Hematopoietic multipotent progenitor cell treated with erythropoietin and hydrocortisone succinate and interleukin-3 and kit ligand, for 17 days (in vitro differentiated cells): ENCODE results near the gene BTBD19.
A peak's percentile ranks its signal among the peaks of the same experiment; 100 is the strongest.
"Not testable (repeated sequence)": the region's sequence is repeated elsewhere in the genome, so short reads cannot be mapped to it uniquely, and the experiment has no call there.

ENCODE experiments used
- DNase-seq: peaks from one replicate; pipeline ENCODE4 v3.0.0-alpha.2; 2015; ENCODE audit warnings: low spot score

Gene BTBD19

DNA sequence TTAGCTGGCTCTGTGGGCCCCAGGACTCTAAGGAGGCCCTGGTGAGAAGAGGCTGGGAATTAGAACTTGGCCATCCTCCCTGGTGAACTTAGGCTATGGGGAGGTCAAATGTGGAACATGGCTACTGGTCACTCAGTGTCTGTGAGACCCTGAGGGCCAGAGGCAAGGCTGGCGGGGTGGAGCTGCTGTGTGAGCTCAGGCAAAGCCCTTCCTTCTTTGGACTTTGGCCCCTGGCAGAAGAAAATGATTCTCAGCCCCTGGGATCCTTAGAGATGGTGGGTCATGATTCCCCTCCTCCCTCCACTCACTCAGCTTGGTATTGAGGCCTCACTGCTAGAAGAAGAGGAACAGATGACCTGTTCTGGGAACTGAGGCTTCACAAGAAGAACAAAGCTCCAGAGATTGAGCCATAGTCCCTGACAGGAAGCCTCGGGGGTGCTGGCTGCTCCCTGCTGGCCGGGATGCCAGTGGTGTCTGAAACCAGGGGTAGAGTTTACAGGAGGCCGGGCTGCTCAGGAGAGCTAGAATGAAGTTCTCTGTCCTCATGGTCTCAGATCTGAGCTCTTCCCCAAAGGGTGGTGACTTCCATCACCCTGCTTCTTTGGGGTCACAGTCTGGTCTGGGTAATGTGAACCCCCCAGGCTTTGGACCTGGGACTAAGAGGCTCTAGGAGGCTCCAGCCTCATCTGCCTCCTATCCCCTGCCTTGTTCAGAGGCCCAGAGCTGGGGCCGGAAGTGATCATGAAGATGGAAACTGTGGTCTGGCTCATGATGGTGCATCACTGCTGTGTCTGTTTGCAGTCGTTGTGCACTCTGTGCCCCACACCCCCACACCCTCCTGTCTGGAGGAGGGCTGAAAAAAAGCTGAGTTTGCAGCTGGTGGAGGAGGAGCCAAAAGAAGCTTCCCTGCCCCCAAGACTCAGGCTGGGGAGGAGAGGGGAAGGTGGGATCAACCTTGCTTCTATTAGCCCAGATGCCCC, 905 bp downstream of the BTBD19 start:
- DNase-seq, result peak; percentile 41

DNA sequence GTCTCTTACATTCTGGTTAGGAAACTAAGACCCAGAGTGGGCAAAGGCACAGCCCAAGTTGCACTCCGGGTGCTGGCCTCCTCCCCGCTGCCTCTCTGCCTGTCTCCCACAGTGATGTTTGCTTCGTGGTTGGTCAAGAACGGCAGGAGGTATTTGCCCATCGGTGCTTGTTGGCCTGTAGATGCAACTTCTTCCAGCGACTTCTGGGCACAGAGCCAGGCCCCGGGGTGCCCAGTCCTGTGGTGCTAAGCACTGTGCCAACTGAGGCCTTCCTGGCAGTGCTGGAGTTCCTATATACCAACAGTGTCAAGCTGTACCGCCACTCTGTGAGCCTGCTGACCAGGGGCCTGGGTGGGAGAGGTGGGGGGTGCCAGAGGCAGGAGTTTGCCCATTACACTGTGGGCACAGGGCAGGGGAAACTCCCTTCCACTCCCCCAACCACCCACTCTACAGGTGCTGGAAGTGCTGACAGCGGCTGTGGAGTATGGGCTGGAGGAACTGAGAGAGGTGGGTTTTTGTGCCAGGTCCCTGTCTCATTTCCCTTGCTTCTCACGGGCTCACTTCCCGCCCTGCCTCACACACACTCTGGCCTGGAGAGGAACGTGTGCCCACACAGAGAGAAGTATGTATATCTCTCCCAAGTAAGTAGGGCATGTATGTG, 1.9 kb downstream of the BTBD19 start:
- peak; percentile 66 for DNase-seq

DNA sequence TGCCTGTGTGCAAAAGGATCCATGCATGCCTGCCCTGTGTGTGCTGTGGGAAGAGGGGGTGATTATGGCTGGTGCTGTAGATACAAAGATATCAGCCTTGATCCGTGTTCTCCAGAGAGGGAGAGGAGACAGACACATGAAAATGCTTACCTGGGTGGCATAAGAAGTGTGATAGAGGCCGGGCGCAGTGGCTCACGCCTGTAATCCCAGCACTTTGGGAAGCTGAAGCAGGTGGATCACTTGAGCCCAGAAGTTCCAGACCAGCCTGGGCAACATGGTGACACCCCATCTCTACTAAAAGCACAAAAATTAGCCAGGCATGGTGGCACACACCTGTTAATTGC, 2.4 kb downstream of the BTBD19 start:
- DNase-seq, result not testable (repeated sequence)

DNA sequence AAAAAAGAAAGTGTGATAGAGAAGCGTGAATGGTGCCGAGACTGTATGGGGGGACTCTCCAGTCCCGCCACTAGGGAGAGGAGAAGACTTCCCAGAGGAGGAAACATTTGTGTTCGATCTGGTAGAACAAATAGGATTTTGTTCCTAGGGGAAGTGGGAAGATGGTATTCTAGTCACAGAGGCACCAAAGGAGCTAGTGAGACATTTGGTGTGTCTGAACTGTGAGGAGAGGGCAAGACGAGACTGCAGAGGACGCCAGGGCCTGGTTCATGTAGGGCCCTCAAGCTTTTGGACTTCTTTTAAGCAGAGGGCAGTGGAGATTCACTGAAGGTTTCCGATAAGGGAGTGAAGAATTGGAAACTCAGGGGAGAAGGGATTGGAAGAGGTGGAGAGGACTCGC, 2.9 kb downstream of the BTBD19 start:
- no peak for DNase-seq

DNA sequence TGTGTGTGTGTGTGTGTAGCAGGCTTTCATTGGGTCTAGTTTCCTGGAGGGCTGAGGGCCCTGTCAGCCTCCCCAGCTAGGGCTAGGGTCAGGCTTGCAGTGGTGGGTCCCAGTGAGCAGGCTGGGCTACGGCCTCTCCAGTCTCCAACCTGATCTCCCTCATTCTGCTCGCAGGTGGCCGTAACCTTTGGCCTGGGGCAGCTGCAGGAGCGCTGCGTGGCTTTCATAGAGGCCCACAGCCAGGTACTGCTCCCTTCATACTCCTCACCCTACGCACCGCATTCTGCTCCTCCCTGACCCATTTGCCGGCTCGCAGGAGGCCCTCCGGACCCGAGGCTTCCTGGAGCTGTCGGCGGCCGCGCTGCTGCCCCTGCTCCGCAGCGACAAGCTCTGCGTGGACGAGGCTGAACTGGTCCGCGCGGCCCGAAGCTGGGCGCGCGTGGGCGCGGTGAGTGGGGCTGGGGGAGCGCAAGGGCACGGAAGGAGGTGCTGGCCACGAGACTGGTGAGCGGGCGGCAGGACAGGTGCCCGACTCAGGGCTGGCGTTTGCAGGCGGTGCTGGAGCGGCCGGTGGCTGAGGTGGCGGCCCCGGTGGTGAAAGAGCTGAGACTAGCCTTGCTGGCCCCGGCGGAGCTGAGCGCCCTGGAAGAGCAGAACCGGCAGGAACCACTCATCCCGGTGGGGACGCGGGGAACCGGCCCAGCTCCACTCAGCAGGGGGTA, 4.7 kb downstream of the BTBD19 start:
- no peak for DNase-seq

DNA sequence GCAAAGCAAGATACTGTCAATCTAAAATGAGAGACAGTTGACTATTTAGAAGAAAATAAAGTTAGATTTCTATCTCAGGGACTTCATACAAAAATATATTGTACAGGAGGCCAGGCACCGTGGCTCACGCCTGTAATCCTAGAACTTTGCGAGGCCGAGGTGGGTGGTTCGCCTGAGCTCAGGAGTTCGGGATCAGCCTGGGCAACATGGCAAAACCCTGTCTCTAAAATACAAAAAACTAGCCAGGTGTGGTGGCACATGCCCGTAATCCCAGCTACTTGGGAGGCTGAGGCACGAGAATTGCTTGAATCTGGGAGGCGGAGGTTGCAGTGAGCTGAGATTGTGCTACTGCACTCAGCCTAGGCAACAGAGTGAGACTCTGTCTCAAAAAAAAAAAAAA, 7.6 kb downstream of the BTBD19 start:
- not testable (repeated sequence) for DNase-seq

DNA sequence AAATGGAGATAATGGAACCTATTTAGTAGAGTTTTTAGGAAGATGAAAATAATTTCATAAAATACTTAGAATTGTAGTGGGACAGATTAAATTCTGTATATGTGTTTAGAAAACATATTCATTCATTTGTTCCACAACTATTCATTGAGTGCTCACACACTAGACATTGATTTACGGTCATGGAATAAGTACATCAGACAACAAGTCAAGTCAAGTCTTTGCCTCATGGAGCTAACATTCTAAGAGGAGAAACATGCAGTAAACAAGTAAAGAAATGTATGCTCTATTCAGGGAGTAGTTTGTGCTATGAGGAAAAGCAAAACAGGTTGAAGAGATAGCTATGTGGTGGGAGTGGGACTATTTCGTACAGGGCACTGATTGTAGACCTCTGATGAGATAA, 9.0 kb downstream of the BTBD19 start:
- DNase-seq, result no peak

DNA sequence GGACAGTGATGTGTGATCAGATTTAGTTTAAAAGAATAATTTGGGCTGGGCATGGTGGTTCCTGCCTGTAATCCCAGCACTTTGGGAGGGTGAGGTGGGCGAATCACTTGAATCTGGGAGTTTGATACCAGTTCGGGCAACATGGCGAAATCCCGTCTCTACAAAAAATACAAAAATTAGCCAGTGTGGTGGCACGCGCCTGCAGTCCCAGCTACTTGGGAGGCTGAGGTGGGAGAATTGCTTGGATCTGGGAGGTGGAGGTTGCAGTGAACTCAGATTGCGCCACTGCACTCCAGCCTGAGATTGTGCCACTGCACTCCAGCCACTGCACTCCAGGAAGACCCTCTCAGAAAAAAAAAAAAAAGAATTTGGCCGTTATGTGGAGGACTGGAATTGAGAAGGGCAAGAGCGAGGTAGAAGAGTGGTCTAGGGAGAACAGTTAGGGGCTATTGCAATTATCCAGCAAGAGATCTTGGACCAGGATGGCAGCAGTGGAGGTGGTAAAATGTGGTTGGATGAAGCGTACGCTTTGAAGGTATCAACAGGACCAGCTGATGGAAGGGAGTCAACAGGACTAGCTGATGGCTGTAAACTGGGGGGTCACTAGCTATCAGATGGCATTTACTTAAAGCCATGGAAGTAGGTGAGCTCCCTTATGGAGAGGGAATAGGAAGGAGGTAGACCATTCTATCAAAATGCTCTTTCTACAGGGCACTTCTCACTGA, 9.6 kb downstream of the BTBD19 start:
- no peak for DNase-seq

DNA sequence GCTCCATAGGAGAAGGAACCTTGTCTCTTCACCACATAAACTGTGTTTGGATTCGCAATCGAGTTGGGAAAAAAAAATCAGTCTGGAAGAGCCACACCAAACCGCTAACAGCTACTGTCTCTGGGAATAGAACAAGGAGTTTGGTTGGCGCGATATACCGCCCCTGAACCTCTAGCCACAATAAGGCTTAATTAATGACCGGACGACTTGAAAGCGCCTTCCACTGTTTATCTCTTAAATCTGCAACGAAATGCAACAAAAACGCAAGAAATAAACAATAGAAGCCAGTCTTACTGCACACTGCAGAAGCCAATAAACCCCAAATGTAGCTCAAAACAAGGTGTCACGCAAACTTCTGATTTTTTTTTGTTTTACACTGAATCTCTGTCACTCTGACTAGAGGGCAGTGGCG, 10.9 kb downstream of the BTBD19 start:
- no peak for DNase-seq

DNA sequence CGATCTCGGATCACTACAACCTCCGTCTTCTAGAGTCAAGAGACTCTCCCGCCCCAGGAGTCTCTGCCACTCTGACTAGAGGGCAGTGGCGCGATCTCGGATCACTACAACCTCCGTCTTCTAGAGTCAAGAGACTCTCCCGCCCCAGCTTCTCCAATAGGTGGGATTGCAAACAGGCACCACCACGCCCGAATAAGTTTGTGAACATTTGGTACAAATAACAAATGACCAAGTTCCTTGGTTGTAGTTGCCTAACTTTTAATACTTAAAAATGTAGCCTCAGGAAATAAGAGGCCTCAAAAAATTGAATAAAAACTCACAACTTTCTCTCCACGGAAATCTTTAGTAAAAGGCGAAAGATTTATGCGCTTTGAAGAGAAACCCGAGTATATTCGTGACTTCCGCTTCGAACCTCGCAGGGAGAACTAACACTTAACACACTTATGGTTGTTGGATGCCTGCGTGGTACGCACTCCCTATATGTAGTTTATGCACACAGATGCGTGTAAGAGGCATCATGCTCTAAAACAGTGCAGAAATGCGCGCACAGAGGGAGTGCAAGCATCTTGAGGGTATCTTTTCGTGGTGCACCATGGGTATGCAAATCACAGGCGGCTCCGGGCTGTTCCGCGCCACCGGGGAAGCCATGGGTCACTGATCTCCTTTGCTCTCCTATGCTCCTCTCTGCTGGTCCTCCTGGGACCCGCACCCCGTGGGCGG, 11.4 kb downstream of the BTBD19 start:
- DNase-seq, result peak; percentile 78

DNA sequence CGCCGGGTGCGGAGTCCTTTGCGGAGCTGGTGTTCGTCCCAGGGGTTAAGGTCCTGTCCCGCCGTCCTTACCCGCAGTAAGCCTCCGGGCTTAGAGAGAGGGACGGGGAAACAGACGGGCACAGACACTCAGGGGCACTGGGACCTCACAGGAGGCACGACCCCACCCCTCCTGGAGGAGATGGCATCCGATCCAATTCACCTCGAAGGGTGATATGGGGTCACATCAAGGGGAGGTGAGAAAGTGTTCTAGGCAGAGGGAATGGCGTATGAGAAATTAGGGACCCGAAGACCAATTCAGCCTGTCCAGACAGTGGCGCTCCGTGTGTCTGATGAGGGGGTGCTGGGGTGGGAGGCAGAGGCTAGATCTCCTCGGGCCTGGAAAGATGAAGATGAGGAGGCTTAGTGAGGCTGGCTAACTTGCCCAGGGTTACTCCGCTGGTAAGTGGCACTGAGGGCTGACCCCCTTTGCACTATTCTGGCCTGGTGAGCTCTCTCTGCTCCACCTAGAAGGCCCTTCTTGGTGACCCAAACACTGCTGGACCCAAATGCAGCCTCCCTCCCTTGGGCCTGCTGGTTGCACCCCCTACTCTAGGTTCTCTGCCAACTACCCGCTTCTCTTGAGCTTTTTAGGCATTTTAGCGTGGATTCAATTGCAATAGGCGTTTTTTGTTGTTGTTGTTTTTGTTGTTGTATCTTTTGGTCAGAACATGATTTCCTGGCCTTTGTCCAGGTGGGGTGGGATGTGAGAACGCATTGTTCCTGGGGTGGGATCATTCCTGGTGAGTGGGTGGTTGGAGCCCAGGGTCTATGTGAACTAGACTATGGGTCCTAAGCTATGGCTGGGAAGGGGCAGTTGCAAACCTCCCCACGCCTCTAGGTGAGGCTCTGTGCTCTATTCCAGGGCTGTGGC, 12.3 kb downstream of the BTBD19 start:
- no peak for DNase-seq

DNA sequence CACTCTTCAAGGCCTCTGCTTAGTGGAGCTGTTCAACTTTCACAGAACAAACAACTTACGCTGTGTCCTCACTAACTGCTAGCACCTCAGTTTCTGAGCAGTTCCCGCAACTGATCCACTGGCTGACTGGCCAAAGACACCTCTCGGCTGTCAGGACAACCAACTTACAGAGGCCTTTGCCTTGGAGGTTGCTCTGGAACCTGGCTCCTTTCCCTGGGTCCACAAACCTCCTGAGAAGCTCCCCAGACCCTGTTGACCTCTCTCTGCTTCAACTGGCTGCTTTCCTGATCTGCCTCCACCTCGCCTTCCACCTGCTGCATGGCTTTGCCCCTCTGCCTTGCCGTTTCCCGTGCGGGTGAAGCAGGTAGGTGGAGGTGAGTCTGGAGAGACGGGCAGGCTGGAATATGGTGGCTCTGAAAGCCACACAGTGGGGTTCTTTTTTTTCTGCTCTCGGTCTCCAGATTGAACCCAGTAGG, 13.0 kb downstream of the BTBD19 start:
- DNase-seq, result no peak

DNA sequence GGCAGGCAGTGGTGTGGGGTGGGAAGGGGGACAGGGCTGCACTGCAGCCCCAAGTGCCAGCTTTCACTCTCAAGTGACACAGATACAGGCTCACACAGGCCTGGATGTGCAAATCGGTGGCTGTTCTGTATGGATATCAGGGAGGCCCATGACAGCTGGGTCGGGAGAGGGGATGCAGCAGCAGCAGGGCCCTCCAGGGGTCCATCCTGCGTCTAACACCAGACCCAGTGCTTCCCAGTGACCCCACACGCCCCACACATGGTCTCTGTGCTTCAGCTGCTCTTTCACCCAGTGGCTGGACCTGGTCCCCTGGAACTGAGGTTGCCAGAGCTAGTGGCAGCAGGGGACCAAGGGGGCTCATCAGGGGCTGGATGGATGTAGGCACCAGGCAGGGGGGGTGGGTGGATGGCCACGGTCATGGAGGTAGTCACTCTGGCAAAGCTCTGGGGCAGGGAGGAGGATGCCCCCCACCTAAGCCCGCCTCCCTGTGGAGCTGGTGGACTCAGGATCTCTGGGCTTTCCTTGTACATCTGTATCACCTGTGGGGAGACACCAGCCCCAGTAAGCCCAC, 13.9 kb downstream of the BTBD19 start:
- no peak for DNase-seq

DNA sequence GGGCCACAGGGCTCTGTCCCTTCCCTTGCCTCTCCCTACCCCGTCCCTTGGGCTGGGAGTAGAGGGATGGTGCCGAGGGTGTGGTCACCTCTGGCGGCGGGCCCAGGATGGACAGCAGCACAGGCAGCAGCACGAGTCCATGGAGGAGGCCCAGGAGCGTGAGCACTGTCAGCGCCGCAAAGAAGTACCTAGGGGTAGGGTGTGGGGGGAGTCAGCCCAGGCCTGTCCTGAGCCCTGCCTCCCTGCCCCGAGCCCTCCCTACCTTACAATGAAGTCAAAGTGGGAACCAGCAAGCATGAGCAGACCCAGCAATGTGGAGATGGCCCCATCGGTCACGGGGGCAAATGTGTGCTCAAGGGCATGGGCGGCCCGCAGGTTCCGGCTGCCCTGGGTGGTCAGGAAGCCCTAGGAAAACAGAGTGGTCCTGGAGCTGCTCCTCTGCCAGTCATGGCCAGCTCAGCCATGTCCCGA, 14.7 kb downstream of the BTBD19 start:
- DNase-seq, result no peak

DNA sequence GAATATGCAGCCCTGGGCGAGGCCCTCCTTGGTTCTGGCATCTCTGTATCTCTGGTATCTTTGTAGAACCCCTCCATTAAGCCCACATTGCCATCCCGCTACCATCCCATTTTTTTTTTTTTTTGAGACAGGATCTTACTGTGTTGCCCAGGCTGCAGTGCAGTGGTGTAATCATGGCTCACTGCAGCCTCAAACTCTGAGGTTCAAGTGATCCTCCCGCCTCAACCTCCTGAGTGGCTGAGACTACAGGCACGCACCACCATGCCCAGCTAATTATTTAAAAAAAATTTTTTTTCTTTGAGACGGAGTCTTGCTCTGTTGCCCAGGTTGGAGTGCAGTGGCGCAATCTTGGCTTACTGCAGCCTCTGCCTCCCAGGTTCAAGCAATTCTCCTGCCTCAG, 16.1 kb downstream of the BTBD19 start:
- DNase-seq, result not testable (repeated sequence)

DNA sequence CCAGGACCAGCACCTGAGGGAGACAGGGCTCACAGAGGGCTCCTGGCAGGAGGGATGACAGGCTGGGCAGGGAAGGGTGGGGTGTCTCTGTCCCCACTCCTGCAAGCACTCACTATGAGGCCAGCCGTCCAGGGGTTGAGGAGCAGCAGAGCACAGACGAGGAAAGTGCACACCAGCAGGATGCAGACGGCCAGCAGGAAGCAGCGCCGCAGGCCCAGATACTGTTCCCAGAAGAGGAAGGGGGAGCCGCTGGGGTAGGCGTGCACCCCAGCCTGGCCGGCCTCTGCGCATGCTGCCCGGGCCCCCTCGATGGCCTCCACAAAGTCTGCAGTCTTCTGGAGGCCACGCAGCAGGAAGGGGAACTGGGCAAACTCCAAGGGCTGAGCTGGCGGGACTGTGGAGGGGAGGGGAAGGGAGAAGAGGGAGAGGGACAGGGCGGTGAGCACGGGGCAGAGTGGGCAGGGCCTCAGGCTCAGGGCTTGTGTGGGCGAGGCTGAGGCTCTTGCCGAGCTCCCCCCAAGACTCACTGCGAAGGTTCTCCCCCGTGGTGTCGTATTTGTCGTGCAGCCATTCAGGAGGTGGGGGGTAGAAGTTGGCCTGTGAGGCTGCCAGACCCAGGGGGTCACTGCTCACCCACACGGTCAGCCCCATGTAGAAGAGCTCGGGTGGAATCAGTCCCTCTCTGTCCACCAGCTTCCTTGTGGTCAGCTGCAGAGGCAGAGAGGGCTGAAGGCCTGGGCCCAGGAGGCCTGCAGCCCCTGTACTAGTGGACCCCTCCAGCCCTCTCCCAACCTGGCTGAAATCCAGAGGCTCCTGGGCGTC, 18.3 kb downstream of the BTBD19 start:
- DNase-seq, result peak; percentile 19

DNA sequence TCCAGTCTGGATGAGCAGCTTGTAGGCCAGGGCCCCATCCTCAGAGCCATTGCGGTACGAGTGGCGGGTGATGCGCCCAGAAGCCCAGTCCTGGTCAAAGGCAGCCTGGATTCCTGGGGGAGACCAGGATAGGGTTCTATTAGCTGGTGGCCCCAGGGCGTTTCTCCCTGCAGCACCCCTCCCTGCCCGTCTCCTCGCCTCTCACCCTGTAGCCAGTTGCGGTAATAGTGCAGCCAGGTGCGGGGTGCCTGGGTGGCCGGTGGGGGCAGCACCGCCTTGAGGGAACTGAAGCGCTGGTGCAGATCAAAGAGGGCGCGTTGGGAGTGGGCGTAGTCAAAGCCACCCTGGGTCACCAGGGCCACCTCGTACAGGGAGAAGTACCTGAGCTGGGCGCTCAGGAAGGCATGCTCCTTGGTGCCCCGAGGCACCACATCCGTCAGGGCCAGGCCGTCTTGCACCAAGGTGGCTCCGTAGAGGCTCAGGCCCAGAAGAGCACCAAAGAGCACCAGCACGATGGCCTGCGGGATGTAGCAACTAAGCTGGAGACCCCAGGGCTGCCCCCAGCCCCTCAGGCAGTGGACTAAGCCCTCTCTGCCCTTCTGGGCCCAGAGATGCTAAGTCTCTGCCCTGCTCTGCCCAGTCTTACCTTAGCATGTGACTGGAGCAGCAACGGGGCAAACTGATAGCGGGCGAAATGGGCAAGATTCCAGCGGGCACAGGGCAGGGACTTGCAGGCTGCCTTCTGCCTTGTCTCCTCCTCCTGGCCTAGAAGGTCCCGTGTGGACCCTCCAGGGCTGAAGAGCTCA, 19.1 kb downstream of the BTBD19 start:
- peak; percentile 85 for DNase-seq
